ENCODE results near the gene DMKN.

DMKN gene, protein sequence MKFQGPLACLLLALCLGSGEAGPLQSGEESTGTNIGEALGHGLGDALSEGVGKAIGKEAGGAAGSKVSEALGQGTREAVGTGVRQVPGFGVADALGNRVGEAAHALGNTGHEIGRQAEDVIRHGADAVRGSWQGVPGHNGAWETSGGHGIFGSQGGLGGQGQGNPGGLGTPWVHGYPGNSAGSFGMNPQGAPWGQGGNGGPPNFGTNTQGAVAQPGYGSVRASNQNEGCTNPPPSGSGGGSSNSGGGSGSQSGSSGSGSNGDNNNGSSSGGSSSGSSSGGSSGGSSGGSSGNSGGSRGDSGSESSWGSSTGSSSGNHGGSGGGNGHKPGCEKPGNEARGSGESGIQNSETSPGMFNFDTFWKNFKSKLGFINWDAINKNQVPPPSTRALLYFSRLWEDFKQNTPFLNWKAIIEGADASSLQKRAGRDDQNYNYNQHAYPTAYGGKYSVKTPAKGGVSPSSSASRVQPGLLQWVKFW

GRCh38 chr19:35513628-35514281 is at the start of gene DMKN:
Gene DMKN, minus strand, starts transcription at chr19:35513649. Its CDS starts 174 bp downstream, at chr19:35513475.
- no peak for DNase-seq (ENCODE audit: low spot score)

DNA sequence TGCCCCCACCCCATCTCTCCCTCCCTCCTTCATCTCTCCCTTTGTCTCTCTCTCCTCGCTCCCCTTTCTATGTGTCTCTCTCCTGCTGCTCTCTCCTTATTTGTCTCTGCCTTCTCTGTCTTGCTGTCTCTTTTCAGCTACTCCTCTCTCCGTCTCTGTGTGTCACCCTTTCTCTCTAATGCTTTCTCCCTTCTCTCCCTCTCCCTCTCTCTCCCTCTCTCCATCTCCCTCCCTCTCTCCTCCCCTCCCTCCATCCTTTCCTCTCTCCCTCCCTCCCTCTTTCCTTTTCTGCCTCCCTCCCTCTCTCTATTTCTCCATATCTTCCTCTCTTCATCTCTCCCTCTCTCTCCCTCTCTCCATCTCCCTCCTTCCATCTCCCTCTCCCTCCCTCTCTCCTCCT is 49.3 kb upstream of the DMKN start:
- no peak for DNase-seq (ENCODE audit: low spot score)

GRCh38 chr19:35562336-35562735 is 48.9 kb upstream of the DMKN start:
- peak; percentile 2 for DNase-seq (ENCODE audit: low spot score)

DNA sequence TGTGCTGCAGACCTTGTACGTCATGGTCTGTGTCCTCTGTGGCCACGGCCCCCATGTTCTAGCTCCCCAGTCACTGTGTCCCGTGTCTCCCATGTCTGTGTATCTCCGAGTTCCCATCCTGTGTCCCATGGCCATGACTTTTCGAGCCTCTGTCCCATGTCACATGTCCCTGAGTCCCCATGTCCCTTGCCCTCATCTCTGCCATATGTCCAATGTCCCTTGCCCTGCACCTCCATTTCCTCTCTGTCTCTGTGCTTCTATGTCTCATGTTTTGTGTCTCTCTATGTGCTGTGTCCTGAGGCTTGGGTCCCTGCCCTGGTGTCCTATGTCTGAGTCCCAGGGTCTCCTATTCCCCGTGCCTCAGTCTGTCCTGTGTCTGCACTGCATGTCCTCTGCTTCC is 48.0 kb upstream of the DMKN start:
- DNase-seq (ENCODE audit: low spot score), result peak; percentile 0

DNA sequence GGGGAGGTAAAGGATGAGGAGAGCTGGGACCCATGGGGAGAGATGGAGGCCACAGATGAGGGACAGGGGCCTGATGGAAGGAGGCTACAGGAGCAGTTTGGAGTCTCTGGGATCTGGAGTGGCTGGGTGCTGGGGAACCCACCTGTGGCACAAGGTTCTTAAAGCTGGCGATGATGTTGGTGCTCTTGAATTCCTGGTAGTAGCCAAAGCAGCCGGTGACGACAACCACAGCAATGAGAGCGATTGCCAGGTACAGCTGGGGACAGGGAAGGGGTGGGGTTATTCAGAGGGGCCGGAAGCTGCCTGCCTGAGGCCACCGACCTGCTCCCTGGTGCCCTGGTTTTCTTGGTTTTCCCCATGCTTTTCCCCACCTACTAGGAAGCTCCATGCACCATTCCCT is 47.2 kb upstream of the DMKN start:
- DNase-seq (ENCODE audit: low spot score), result no peak

GRCh38 chr19:35560271-35560670 is 46.8 kb upstream of the DMKN start:
- no peak for DNase-seq (ENCODE audit: low spot score)

DNA sequence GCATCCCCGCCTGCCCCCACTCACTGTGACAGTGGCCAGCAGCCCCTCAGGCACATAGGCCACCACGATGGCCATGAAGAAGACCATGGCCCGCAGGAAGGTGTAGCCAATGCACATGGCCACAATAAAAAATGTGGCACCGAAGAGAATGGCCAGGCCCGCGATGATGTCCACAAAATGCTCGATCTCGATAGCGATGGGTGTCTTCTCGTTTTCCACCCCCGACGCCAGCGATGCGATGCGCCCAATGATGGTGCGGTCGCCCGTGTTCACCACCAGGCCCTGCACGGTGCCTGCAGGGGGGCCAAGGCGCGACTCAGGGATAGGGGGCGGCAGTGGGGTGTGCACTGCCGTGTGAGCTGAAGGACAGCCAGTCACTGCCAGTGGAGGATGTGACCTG is 46.3 kb upstream of the DMKN start:
- DNase-seq (ENCODE audit: low spot score), result peak; percentile 1

DNA sequence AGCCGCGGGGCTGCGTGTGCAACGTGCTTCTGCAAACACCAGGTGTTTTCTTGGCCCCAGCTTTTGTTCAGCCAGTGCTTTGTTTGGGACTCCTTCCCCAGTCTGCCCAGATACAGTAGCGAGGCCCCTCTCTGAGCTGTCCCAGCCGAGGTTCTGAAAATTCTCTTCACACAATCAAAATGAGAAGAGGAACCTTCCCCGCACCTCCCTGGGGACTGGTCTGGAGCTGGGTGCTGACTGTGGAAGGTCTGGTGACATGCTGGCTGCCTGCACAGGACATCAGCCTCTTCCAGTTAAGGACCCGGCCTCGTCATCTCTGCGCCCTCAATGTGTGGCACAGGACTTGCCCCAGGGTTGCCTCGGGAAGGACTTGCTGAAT is 45.8 kb upstream of the DMKN start:
- DNase-seq (ENCODE audit: low spot score), result peak; percentile 21

DNA sequence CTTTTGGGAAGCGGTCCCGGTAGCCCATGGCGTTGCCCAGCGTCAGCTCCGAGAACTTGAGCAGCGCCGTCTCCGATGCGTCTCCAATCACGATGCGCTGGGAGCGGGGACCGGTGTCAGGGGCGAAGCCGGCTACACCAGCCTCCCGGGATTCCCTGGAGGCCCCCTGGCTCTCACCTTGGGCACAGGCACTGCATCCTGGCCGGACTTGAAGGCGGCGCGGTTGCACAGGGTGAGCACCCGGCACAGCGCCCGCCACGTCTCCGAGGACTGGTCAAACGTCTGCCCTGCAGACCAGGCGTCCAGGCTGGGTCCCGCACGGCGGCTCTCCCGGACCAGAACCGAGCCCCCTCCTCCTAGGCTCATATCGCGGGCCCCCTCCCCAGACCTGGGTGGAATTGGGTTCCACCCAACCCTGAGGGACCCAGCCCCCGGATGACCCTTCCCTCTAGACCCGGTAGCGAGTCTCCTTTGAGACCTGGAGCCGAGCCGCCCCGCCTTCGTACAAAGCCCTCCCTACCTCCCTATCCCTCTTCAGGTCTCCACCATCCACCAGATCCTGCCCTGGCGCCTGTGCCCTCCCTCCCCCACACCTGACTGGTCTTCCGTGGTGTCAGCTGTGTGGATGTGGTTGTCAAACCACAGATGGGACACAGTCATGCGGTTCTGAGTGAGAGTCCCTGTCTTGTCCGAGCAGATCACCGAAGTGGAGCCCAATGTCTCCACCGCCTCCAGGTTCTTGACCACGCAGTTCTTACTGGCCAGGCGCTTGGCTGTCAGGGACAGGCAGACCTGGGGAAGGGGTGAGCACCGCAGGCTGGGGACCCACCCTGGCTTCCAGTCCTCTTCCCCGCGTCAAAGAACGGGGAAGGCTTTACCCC is 45.2 kb upstream of the DMKN start:
- DNase-seq (ENCODE audit: low spot score), result peak; percentile 4

- DNase-seq (ENCODE audit: low spot score), result peak; percentile 47
These were observed 44.3 kb upstream of the DMKN start for GRCh38 chr19:35557539-35558399.

- no peak for DNase-seq (ENCODE audit: low spot score)
These were observed 43.5 kb upstream of the DMKN start for GRCh38 chr19:35556846-35557538.

GRCh38 chr19:35556025-35556590 is 42.7 kb upstream of the DMKN start:
- DNase-seq (ENCODE audit: low spot score), result no peak

DNA sequence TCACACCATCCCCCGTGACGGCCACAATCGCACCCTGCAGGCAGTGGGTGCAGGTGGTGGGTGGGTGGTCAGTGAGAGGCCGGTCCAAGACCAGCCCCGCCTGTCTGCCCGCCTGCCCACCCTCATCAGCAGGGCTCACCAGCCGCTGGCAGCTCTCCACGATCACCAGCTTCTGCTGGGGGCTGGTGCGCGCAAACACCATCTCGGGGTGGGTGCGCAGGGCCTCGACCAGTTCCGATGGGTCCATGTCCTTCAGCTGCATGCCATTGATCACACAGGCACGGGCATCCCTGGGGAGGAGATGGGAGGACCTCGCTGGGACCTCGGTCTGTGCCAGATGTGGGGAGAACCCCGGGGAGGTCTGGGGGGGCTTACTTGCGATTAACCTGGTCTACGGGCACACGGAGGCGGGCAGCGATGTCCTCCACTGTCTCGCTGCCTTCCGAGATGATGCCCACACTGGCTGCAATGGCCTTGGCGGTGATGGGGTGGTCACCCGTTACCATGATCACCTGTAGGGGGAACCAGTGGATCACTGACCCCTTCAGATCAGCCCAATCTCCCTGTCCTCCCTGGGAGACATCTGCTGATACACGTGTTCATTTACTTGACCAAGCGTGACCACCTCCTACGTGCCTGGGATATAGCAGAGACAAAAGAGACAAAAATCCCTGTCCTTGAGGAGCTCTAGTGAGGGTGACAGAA is 42.0 kb upstream of the DMKN start:
- peak; percentile 77 for DNase-seq (ENCODE audit: low spot score)

DNA sequence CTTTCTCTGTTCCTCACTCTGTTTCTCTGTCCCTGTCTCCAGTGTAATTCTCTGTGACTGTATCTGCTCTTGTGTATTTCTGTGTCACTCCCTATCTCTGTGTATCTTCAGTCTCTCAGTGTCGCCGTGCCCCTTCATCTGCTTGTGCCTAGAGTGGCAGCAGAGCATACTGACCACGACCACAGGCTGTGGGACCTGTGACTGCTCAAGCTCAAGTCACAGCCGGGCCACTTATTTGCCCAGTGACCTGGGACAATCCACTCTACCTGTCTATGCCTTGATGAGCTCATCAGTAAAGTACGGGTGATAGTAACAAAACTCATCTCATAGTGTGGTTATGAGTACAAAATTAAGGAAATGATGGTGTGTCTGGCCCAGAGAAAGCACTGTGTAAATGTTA is 40.6 kb upstream of the DMKN start:
- no peak for DNase-seq (ENCODE audit: low spot score)

DNA sequence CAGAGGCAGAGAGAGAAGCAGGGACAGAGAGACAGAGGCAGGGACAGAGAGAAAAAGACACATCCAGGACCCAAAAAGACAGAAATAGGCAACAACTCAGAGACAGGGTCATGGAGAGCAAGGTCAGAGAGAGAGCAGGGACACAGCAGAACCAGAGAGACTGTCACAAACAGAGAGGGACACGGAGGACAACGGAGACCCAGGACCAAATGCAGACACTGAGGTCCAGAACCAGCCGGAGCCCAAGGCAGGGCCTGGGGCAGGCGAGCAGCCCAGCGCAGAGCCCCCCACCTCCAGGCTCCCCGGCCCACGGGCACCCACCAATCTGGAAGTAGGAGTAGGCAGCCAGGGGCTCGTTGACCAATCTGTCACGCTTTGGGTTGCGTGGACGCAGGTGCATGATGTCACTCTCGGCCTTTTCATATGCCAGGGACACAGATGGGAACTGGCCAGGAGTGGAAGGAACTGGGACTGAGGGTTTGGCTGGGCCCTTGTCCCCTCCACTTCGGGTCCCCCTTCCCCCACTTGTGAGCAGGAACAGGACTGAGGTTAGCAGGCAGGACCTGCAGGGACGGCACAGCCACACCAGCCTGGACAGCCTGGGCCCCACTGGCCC is 40.0 kb upstream of the DMKN start:
- DNase-seq (ENCODE audit: low spot score), result no peak

GRCh38 chr19:35552534-35553384 is 39.3 kb upstream of the DMKN start:
- no peak for DNase-seq (ENCODE audit: low spot score)

DNA sequence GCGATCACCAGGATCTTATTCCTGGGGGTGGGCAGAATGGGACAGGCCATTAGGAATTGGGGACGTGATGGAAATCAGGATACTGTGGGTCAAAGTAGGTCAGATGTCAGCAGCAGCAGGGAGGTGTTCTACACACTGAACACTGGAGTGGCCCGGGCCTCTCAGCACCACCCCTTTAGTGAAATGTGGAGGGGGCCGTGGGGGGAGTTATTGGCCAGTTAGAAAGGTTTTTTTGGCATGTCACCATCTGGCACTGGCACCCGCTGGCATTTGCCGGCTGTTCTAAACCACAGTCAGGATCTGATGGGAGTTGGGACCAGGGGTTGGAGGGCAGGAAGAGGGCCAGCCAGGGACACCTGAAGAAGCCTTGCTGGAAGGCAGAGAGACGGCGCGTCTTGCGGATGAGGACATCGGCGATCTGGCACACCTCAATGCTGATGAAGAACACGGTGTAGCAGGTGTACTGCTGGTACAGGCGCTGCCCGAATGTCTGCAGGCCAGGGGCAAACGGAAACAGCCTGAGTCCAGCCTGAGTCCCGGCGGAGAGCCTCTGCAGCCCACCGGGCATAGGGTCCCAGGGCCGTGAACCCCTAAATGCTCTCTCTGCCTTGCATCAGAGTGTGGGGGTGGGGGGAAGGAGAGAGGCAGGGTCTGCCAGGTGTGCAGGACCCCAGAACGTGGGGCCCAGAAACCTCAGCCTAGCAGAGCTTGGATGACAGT is 37.8 kb upstream of the DMKN start:
- DNase-seq (ENCODE audit: low spot score), result no peak
